DND-41 (cell line): ENCODE data around the gene ALKAL2.
"Not testable (repeated sequence)": the region's sequence is repeated elsewhere in the genome, so short reads cannot be mapped to it uniquely, and the experiment has no call there.

ENCODE experiments used
- ATAC-seq: fragments of 200-7000 bp; cut with Tn5 transposase; 3 replicates; pipeline ENCODE4 v1.9.1; 2021; ENCODE audit warnings: low read depth; ENCODE audit not compliant: insufficient read depth
- DNase-seq: peaks from one replicate; pipeline ENCODE4 v3.0.0-alpha.2; 2020
- H2AFZ ChIP-seq: 2 replicates; pipeline ENCODE4 v1.6.0; 2012; ENCODE audit warnings: low read depth, low read length
- H3K27ac ChIP-seq: 2 replicates; pipeline ENCODE4 v1.5.1; 2012; ENCODE audit warnings: low read length, inconsistent platforms
- H3K27me3 ChIP-seq: fragments of 200-600 bp; sonication (generic); 2 replicates; pipeline ENCODE4 v1.6.0; 2012; ENCODE audit warnings: low read length, mild to moderate bottlenecking, inconsistent platforms; ENCODE audit not compliant: insufficient read depth, poor library complexity
- H3K36me3 ChIP-seq: 2 replicates; pipeline ENCODE4 v1.5.1; 2012; ENCODE audit warnings: low read length, inconsistent platforms; ENCODE audit not compliant: insufficient read depth
- H3K4me1 ChIP-seq: 2 replicates; pipeline ENCODE4 v1.5.1; 2012; ENCODE audit warnings: mild to moderate bottlenecking, low read length; ENCODE audit not compliant: insufficient read depth
- H3K4me2 ChIP-seq: 2 replicates; pipeline ENCODE4 v1.6.0; 2012; ENCODE audit warnings: mild to moderate bottlenecking, moderate library complexity, low read length, inconsistent platforms; ENCODE audit not compliant: insufficient read depth
- H3K4me3 ChIP-seq, 2 experiments: fragments of 200-600 bp in 1 of 2; shearing (Covaris generic) in 1 of 2; 2 replicates each; pipeline ENCODE4 v1.5.1; 2012 to 2016; ENCODE audit warnings: inconsistent platforms in 2 of 2, low read length in 2 of 2, mild to moderate bottlenecking in 2 of 2, low read depth in 1 of 2, moderate library complexity in 1 of 2
- H3K79me2 ChIP-seq: 2 replicates; pipeline ENCODE4 v1.6.0; 2012; ENCODE audit warnings: low read length, inconsistent platforms; ENCODE audit not compliant: insufficient read depth
- H3K9ac ChIP-seq: 2 replicates; pipeline ENCODE4 v1.6.0; 2012; ENCODE audit warnings: low read depth, mild to moderate bottlenecking, inconsistent platforms, low read length, moderate library complexity
- H3K9me3 ChIP-seq: 2 replicates; pipeline ENCODE4 v1.5.1; 2012; ENCODE audit warnings: low read length, moderate library complexity, mild to moderate bottlenecking, inconsistent platforms; ENCODE audit not compliant: insufficient read depth, severe bottlenecking
- H4K20me1 ChIP-seq: 2 replicates; pipeline ENCODE4 v1.6.0; 2012; ENCODE audit warnings: low read length; ENCODE audit not compliant: insufficient read depth
- EZH2 ChIP-seq: IDR thresholded peaks from 3 replicates; pipeline ENCODE4 v1.6.1; 2012; ENCODE audit warnings: borderline replicate concordance, low read depth, mild to moderate bottlenecking, moderate library complexity, low read length, inconsistent platforms; ENCODE audit not compliant: severe bottlenecking
- TF ChIP-seq, protein P1 (sequence below): IDR thresholded peaks from 2 replicates; pipeline ENCODE4 v1.5.1; 2012; ENCODE audit warnings: borderline replicate concordance, low read length, moderate library complexity, mild to moderate bottlenecking; ENCODE audit not compliant: poor library complexity, severe bottlenecking; ENCODE audit errors: extremely low read depth

The ALKAL2 gene

DNA sequence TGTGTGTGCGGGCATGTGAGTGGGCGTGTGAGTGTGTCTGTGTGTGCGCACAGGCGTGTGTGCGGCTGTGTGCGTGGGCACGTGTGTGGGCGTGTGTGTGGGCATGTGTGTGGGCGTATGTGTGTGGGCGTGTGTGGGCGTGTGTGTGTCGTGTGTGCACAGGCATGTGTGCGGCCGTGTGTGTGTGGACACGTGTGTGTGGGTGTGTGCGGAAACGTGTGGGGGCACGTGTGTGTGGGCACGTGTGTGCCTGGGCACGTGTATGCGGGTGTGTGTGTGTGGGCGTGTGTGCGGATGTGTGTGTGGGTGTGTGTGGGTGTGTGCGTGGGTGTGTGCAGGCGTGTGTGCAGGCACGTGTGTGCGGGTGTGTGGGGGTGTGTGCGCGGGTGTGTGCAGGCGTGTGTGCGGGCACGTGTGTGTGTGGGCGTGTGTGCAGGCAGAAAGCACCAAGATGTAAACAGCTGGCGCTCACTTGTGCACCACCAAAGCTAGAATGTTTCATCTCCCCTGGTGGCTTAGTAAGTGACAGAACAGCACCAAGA lies 31.2 kb upstream of the ALKAL2 start:
- DNase-seq, result no peak
- Histone ChIP-seq H3K4me3 (no peak overlapping the region), H3K27me3 (no peaks in the 10 kb centered on the region), H4K20me1 (no peaks in the 10 kb centered on the region), H2AFZ (no peak overlapping the region), H3K9me3 (no peaks in the 10 kb centered on the region), H3K4me2 (no peak overlapping the region), H3K9ac (no peak overlapping the region), H3K27ac (no peak overlapping the region), H3K36me3 (no peaks in the 10 kb centered on the region), H3K4me1 (no peaks in the 10 kb centered on the region), H3K79me2 (no peaks in the 10 kb centered on the region)
- no peak for ATAC-seq
- TF ChIP-seq, protein P1, sequence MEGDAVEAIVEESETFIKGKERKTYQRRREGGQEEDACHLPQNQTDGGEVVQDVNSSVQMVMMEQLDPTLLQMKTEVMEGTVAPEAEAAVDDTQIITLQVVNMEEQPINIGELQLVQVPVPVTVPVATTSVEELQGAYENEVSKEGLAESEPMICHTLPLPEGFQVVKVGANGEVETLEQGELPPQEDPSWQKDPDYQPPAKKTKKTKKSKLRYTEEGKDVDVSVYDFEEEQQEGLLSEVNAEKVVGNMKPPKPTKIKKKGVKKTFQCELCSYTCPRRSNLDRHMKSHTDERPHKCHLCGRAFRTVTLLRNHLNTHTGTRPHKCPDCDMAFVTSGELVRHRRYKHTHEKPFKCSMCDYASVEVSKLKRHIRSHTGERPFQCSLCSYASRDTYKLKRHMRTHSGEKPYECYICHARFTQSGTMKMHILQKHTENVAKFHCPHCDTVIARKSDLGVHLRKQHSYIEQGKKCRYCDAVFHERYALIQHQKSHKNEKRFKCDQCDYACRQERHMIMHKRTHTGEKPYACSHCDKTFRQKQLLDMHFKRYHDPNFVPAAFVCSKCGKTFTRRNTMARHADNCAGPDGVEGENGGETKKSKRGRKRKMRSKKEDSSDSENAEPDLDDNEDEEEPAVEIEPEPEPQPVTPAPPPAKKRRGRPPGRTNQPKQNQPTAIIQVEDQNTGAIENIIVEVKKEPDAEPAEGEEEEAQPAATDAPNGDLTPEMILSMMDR, result no peak

DNA sequence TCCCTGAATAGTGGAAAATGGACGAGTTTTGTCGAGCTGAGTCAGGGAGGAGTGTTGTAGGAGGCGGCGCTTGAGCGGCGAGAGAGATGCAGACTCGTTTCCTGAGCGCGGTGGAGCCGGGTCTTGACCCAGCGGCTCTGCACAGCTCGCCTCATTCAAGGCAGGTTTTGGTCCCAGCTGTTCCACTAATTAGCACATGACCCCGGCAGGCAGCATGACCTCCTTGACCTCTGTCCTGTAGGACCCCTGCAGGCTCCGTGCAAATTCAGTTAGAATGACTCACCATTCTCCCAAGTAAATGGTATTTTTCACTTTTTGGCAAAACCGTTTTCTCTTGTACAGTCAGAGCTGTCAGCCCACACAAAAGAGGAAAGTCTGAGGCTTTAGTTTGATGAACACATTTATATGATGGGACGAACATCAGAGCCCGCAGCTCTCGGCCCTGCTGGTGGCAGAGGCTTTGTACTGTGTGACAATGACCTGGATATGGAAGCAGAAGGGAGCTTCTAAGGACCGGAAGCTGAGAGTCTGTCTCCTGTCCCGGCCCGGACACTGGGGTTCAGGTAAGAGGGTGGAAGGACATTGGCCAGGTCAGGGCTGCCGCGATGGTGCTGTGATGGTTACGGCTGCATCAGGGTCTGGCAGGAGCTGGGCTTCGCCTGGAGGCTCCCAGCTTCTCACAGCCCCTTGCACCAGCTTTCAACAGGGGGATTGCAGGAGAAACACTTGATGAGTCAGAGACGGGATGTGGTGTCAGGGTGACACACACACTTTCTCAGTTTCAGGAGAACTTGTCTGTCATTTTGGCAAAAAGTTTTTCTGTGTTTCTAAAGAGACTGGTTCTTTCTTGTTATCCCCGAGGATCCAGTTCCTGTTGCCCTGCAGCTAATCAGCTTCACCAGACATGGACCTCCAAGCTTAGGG lies 29.9 kb upstream of the ALKAL2 start:
- no peak for DNase-seq

DNA sequence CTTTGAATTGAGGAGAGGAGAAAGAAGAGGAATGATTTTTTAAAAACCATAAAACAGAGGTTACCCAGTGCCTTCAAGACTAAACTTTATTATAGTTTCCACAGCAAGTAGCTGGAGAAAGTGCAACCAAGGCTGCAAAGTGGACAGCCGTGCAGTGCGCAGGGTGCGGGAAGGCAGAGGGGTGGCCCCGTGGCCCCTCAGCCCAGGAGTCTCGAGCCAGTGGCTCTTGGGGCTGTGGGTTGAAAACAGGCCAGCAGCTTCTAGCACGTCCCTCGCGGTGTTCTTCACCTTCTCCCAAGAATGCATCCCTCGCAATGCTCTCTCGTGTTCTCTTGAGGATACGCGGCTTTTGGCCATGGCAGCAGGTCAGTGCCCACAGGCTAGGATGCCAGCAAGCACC lies 28.5 kb upstream of the ALKAL2 start:
- H3K4me3 ChIP-seq, result no peak overlapping the region
- no peak for ATAC-seq
- no peak overlapping the region for H3K9ac ChIP-seq
- H3K4me1 ChIP-seq, result no peaks in the 10 kb centered on the region
- no peaks in the 10 kb centered on the region for H3K9me3 ChIP-seq
- no peaks in the 10 kb centered on the region for H3K27me3 ChIP-seq
- H3K4me2 ChIP-seq, result no peak overlapping the region
- no peaks in the 10 kb centered on the region for H3K79me2 ChIP-seq
- no peaks in the 10 kb centered on the region for H4K20me1 ChIP-seq
- no peaks in the 10 kb centered on the region for H3K36me3 ChIP-seq
- TF ChIP-seq, protein P1, result no peak
- TF ChIP-seq EZH2, result no peak
- no peak for DNase-seq
- no peak overlapping the region for H2AFZ ChIP-seq
- no peak overlapping the region for H3K27ac ChIP-seq

More for the DNA sequence above, 29.9 kb upstream of the ALKAL2 start:
- Histone ChIP-seq H3K4me2 (no peak overlapping the region), H3K4me3 (no peak overlapping the region), H4K20me1 (no peaks in the 10 kb centered on the region), H3K36me3 (no peaks in the 10 kb centered on the region), H3K79me2 (no peaks in the 10 kb centered on the region), H3K4me1 (no peaks in the 10 kb centered on the region), H3K9me3 (no peaks in the 10 kb centered on the region), H3K27me3 (no peaks in the 10 kb centered on the region), H2AFZ (no peak overlapping the region), H3K27ac (no peak overlapping the region), H3K9ac (no peak overlapping the region)
- no peak for ATAC-seq
- no peak for TF ChIP-seq EZH2
- TF ChIP-seq, protein P1, result no peak

DNA sequence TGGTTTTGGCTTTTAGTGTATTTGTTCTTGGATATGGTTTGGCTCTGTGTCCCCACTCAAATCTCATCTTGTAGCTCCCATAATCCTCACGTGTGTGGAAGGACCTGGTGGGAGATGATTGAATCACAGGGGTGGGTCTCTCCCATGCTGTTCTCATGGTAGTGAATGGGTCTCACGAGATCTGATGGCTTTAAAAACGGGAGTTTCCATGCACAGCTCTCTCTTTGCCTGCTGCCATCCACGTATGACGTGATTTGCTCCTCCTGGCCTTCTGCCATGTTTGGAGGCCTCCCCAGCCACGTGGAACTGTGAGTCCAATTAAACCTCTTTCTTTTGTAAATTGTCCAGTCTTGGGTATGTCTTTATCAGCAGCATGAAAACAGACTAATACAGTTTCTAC lies 28.0 kb upstream of the ALKAL2 start:
- H3K27ac ChIP-seq, H3K9me3 ChIP-seq, H3K4me2 ChIP-seq, ATAC-seq, H2AFZ ChIP-seq, DNase-seq, H3K9ac ChIP-seq, H3K27me3 ChIP-seq, H3K36me3 ChIP-seq, H3K79me2 ChIP-seq, H4K20me1 ChIP-seq, H3K4me1 ChIP-seq, H3K4me3 ChIP-seq: not testable (repeated sequence)
